Activated T-cell treated with anti-CD3 and anti-CD28 coated beads for 24 hours (primary cell): ENCODE data around the gene HOTAIR.
A peak's percentile ranks its signal among the peaks of the same experiment; 100 is the strongest.

Source experiments
- DNase-seq: peaks from one replicate; pipeline ENCODE4 v3.0.0-alpha.2; 2020; ENCODE audit warnings: low read depth

Gene HOTAIR

GRCh38 chr12:53944907-53945847 is 29.6 kb downstream of the HOTAIR start:
- no peak for DNase-seq

- no peak for DNase-seq
These were observed 30.5 kb downstream of the HOTAIR start for GRCh38 chr12:53944209-53944608.

GRCh38 chr12:53942467-53942997 is 32.2 kb downstream of the HOTAIR start:
- DNase-seq, result no peak

GRCh38 chr12:53941750-53942149 is 33.0 kb downstream of the HOTAIR start:
- DNase-seq, result no peak

GRCh38 chr12:53941187-53941586 is 33.6 kb downstream of the HOTAIR start:
- DNase-seq, result no peak

- no peak for DNase-seq
These were observed 34.2 kb downstream of the HOTAIR start for GRCh38 chr12:53940443-53941014.

- no peak for DNase-seq
These were observed 35.3 kb downstream of the HOTAIR start for GRCh38 chr12:53939141-53940108.

GRCh38 chr12:53938326-53939140 is 36.2 kb downstream of the HOTAIR start, which contains the start of gene HOXC13:
TSS of gene HOXC13 (plus strand) at chr12:53938831. CDS start at chr12:53938907, 76 bp downstream.
- DNase-seq, result peak; percentile 47

GRCh38 chr12:53937596-53938325 is 37.0 kb downstream of the HOTAIR start:
- no peak for DNase-seq

- DNase-seq, result no peak
These were observed 37.7 kb downstream of the HOTAIR start for GRCh38 chr12:53937099-53937498.

GRCh38 chr12:53935383-53936341 is 39.1 kb downstream of the HOTAIR start:
- no peak for DNase-seq

- DNase-seq, result no peak
These were observed 41.8 kb downstream of the HOTAIR start for GRCh38 chr12:53932915-53933314.

- no peak for DNase-seq
These were observed 42.7 kb downstream of the HOTAIR start for GRCh38 chr12:53931844-53932581.

GRCh38 chr12:53930591-53931255 is 44.0 kb downstream of the HOTAIR start:
- DNase-seq, result no peak

- no peak for DNase-seq
These were observed 45.2 kb downstream of the HOTAIR start for GRCh38 chr12:53929527-53929926.

- no peak for DNase-seq
These were observed 46.5 kb downstream of the HOTAIR start for GRCh38 chr12:53928054-53928835.
